ENCODE results near the gene UTF1.

GRCh38 chr10:133239990-133240389 is 10.0 kb downstream of the UTF1 start:
- TF ChIP-seq ZNF423 (tag by site-specific recombination; IDR thresholded peaks at IDR 0.05) (no peak), CTCF (tag by site-specific recombination; IDR thresholded peaks at IDR 0.05) (no peak), ZNF114 (tag by site-specific recombination; IDR thresholded peaks at IDR 0.05) (no peak), YY1 (tag by site-specific recombination; IDR thresholded peaks at IDR 0.05) (no peak), ZBTB26 (tag by site-specific recombination; optimal IDR thresholded peaks at IDR 0.05) (no peak), GLI4 (tag by site-specific recombination; IDR thresholded peaks at IDR 0.05) (no peak), PRDM10 (tag by site-specific recombination; IDR thresholded peaks at IDR 0.05) (no peak), HOXC10 (CRISPR knock-in tag; IDR thresholded peaks at IDR 0.05) (no peak), RBAK (tag by site-specific recombination; IDR thresholded peaks at IDR 0.05) (no peak), ZNF292 (tag by site-specific recombination; IDR thresholded peaks at IDR 0.05; ENCODE audit: borderline replicate concordance, low read depth) (no peak), ZSCAN18 (tag by site-specific recombination; IDR thresholded peaks at IDR 0.05) (no peak), ZNF513 (tag by site-specific recombination; IDR thresholded peaks at IDR 0.05) (no peak), ZFHX2 (tag by site-specific recombination; conservative IDR thresholded peaks at IDR 0.05) (no peak)
